HepG2 (cell line): Measurements from ENCODE around the gene LGR6. TPM values are rescaled to one million over a fixed set of nuclear protein-coding genes. Genes with fewer than 3 reads are reported as not detected.

Source experiments
- CEBPG ChIP-seq: IDR thresholded peaks from 2 replicates; pipeline ENCODE4 v1.6.1; 2016
- CHD4 ChIP-seq: fragments of 200-600 bp; sonication (generic); IDR thresholded peaks from 2 replicates; pipeline ENCODE4 v1.7.0; 2017; ENCODE audit warnings: mild to moderate bottlenecking, low read length, borderline replicate concordance
- GLI4 ChIP-seq: sonication (generic); formaldehyde crosslinking; IDR thresholded peaks from 2 replicates; pipeline ENCODE4 v1.5.1; 2020; ENCODE audit warnings: missing genetic modification reagents, mild to moderate bottlenecking, moderate library complexity, borderline replicate concordance
- HHEX ChIP-seq: IDR thresholded peaks from 2 replicates; pipeline ENCODE4 v1.6.1; 2016; ENCODE audit warnings: control low read depth
- HMG20B ChIP-seq: conservative IDR thresholded peaks from 2 replicates; pipeline ENCODE4 v1.6.1; 2016; ENCODE audit warnings: missing genetic modification reagents, missing compliant biosample characterization
- JARID2 ChIP-seq: sonication (generic); formaldehyde crosslinking; IDR thresholded peaks from 2 replicates; pipeline ENCODE4 v1.8.1; 2023; ENCODE audit warnings: missing genetic modification reagents, inconsistent platforms; ENCODE audit not compliant: insufficient replicate concordance
- MTA3 ChIP-seq: sonication (generic); formaldehyde crosslinking; IDR thresholded peaks from 2 replicates; pipeline ENCODE4 v1.4.0; 2020; ENCODE audit warnings: missing genetic modification reagents
- MYC ChIP-seq: sonication (generic); formaldehyde crosslinking; IDR thresholded peaks from 2 replicates; pipeline ENCODE4 v1.9.0; 2021; ENCODE audit warnings: missing genetic modification reagents, borderline replicate concordance
- NRL ChIP-seq: sonication (generic); formaldehyde crosslinking; IDR thresholded peaks from 2 replicates; pipeline ENCODE4 v1.5.0; 2020; ENCODE audit warnings: missing genetic modification reagents, mild to moderate bottlenecking, moderate library complexity, borderline replicate concordance
- PREB ChIP-seq: sonication (generic); formaldehyde crosslinking; IDR thresholded peaks from 2 replicates; pipeline ENCODE4 v1.4.0; 2020; ENCODE audit warnings: missing genetic modification reagents
- RFX1 ChIP-seq: fragments of 450-650 bp; IDR thresholded peaks from 2 replicates; pipeline ENCODE4 v1.6.1; 2017
- SIN3A ChIP-seq: IDR thresholded peaks from 2 replicates; pipeline ENCODE4 v1.6.1; 2011; ENCODE audit warnings: low read depth, mild to moderate bottlenecking, control low read depth, low read length, borderline replicate concordance
- SMAD3 ChIP-seq: sonication (generic); formaldehyde crosslinking; IDR thresholded peaks from 2 replicates; pipeline ENCODE4 v1.4.0; 2020; ENCODE audit warnings: missing genetic modification reagents
- TFDP1 ChIP-seq: IDR thresholded peaks from 2 replicates; pipeline ENCODE4 v1.6.1; 2016; ENCODE audit warnings: missing compliant biosample characterization, missing genetic modification reagents, borderline replicate concordance
- ZMYM3 ChIP-seq: sonication (generic); formaldehyde crosslinking; IDR thresholded peaks from 2 replicates; pipeline ENCODE4 v1.5.1; 2020; ENCODE audit warnings: mild to moderate bottlenecking, missing genetic modification reagents
- ZNF263 ChIP-seq: sonication (generic); formaldehyde crosslinking; IDR thresholded peaks from 2 replicates; pipeline ENCODE4 v1.4.0; 2020; ENCODE audit warnings: missing genetic modification reagents
- ZNF292 ChIP-seq: sonication (generic); formaldehyde crosslinking; IDR thresholded peaks from 2 replicates; pipeline ENCODE4 v1.8.1; 2022; ENCODE audit warnings: mild to moderate bottlenecking, low read depth, missing genetic modification reagents, borderline replicate concordance
- ZNF333 ChIP-seq: sonication (generic); formaldehyde crosslinking; IDR thresholded peaks from 2 replicates; pipeline ENCODE4 v1.4.0; 2020; ENCODE audit warnings: mild to moderate bottlenecking, missing genetic modification reagents, borderline replicate concordance
- ZNF576 ChIP-seq: sonication (generic); formaldehyde crosslinking; IDR thresholded peaks from 2 replicates; pipeline ENCODE4 v1.4.0; 2020; ENCODE audit warnings: mild to moderate bottlenecking, missing genetic modification reagents
- ZNF678 ChIP-seq: sonication (generic); formaldehyde crosslinking; IDR thresholded peaks from 2 replicates; pipeline ENCODE4 v1.4.0; 2020; ENCODE audit warnings: mild to moderate bottlenecking, missing genetic modification reagents
- ZNF746 ChIP-seq: sonication (generic); formaldehyde crosslinking; IDR thresholded peaks from 2 replicates; pipeline ENCODE4 v1.8.0; 2022; ENCODE audit warnings: mild to moderate bottlenecking, missing genetic modification reagents
- ZNF768 ChIP-seq: sonication (generic); formaldehyde crosslinking; IDR thresholded peaks from 2 replicates; pipeline ENCODE4 v1.4.0; 2020; ENCODE audit warnings: missing genetic modification reagents
- ZSCAN21 ChIP-seq: sonication (generic); formaldehyde crosslinking; IDR thresholded peaks from 2 replicates; pipeline ENCODE4 v1.8.0; 2022; ENCODE audit warnings: mild to moderate bottlenecking, missing genetic modification reagents, moderate library complexity, borderline replicate concordance
- ZSCAN22 ChIP-seq: sonication (generic); formaldehyde crosslinking; IDR thresholded peaks from 2 replicates; pipeline ENCODE4 v1.4.0; 2020; ENCODE audit warnings: mild to moderate bottlenecking, missing genetic modification reagents
- polyA plus RNA-seq, 8 experiments: library from polyadenylated mRNA; depleted of rRNA in 3 of 8; stranded (reverse) in 7 of 8; unstranded in 1 of 8; fragments of >200 nt; fragmentation: Illumina TruSeq in 4 of 8; extraction: Trizol in 4 of 8; gene quantifications; 2 replicates each; pipeline versions ENCODE4 v1.2.1 to v1.2.3, GENCODE V29; 2011 to 2016; ENCODE audit warnings: low read depth in 4 of 8, missing spikeins in 1 of 8, mixed read lengths in 1 of 8; ENCODE audit not compliant: insufficient read depth in 1 of 8
- total RNA-seq, 5 experiments: library from RNA; depleted of rRNA; stranded (reverse); fragments of >200 nt; fragmentation: Illumina TruSeq; extraction: Trizol; gene quantifications; 2 replicates each; pipeline ENCODE4 v1.2.3, GENCODE V29; 2016; ENCODE audit warnings: low read depth in 1 of 5
- TF ChIP-seq, protein P1 (sequence below): IDR thresholded peaks from 2 replicates; pipeline ENCODE4 v1.6.1; 2016; ENCODE audit warnings: mild to moderate bottlenecking, missing biosample characterization, missing genetic modification reagents
- TF ChIP-seq, protein P2 (sequence below): sonication (generic); formaldehyde crosslinking; IDR thresholded peaks from 2 replicates; pipeline ENCODE4 v1.9.0; 2022; ENCODE audit warnings: missing genetic modification reagents, mild to moderate bottlenecking, borderline replicate concordance

Gene LGR6
- total and polyA plus RNA-seq, 2 of the 13 experiments (the other 11 are each of a cell fraction or from before 2014, with no cell fraction given) = 0.07 TPM; not detected in 1

DNA sequence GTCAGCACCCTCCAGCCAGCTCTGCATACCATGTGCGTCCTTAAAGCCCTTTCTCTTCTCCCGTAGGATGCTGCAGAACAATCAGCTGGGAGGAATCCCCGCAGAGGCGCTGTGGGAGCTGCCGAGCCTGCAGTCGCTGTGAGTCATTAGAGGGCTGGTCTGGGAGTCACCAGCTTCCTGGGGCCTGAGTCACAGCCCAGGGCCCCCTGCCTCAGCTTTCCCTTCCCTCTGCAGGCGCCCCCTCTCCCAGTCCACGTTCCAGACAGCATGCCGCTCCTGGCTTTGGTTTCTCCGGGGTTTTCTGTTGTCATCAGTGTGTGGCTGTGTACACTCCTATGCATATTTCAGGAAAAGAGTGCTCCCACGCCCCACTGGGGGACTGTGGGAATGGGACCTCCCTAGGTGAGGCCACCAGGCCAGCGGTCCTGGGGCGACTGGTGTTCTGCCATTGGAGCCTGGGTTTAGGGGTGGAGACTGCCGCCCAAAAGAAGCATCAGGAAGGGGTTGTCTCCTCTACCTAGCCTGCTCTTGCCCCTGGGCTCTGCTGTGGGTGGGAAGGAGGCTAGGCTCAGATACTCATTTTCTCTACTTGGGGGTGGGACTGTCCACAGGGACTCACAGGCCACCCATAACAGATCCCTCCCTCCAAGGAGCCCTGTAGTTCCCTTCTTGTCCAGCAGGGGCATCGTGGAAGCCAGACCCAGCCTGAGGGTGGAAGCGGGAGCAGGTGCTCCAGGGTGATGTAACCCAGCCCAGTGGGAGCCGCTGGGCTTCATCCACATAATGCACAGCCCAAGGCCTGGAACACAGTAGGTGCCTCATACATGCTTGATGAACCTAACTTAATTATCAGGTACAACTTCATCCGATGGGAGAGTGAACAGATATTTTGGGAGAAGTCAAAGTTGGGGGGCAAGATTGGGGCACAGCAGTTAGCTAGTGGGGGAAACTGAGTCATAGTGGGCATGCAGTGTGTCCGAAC, 42.5 kb downstream of the LGR6 start (continued):
- TF ChIP-seq, protein P1, sequence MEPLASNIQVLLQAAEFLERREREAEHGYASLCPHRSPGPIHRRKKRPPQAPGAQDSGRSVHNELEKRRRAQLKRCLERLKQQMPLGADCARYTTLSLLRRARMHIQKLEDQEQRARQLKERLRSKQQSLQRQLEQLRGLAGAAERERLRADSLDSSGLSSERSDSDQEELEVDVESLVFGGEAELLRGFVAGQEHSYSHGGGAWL (CRISPR knock-in tag) = no peak
- TF ChIP-seq ZSCAN21 (CRISPR knock-in tag) (no peak), TFDP1 (peak; percentile 41; the same call in 1 of the 2 replicates), CEBPG (peak; percentile 81), ZNF678 (CRISPR knock-in tag) (no peak), MTA3 (CRISPR knock-in tag) (no peak), HMG20B (no peak), JARID2 (CRISPR knock-in tag) (no peak), ZMYM3 (CRISPR knock-in tag) (0 out of 2 replicates have a peak, but pooled peaks have one; percentile 16), ZNF263 (CRISPR knock-in tag) (peak; percentile 89), ZNF746 (CRISPR knock-in tag) (no peak), ZNF292 (CRISPR knock-in tag) (no peak), CHD4 (no peak), PREB (CRISPR knock-in tag) (no peak), MYC (CRISPR knock-in tag) (peak; percentile 35; the same call in 1 of the 2 replicates), GLI4 (CRISPR knock-in tag) (no peak), SIN3A (no peak), SMAD3 (CRISPR knock-in tag) (0 out of 2 replicates have a peak, but pooled peaks have one; percentile 14), ZSCAN22 (peak; percentile 94), ZNF576 (no peak), ZNF333 (no peak), HHEX (CRISPR knock-in tag) (no peak), RFX1 (no peak), ZNF768 (CRISPR knock-in tag) (0 out of 2 replicates have a peak, but pooled peaks have one; percentile 6), NRL (CRISPR knock-in tag) (no peak)
- TF ChIP-seq, protein P2, sequence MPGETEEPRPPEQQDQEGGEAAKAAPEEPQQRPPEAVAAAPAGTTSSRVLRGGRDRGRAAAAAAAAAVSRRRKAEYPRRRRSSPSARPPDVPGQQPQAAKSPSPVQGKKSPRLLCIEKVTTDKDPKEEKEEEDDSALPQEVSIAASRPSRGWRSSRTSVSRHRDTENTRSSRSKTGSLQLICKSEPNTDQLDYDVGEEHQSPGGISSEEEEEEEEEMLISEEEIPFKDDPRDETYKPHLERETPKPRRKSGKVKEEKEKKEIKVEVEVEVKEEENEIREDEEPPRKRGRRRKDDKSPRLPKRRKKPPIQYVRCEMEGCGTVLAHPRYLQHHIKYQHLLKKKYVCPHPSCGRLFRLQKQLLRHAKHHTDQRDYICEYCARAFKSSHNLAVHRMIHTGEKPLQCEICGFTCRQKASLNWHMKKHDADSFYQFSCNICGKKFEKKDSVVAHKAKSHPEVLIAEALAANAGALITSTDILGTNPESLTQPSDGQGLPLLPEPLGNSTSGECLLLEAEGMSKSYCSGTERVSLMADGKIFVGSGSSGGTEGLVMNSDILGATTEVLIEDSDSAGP (CRISPR knock-in tag) = 0 out of 2 replicates have a peak, but pooled peaks have one; percentile 2
